Endometrial microvascular endothelial cells (primary cell): ENCODE data around the gene RPS6KA1. TPM values are rescaled to one million over a fixed set of nuclear protein-coding genes. Genes with fewer than 3 reads are reported as not detected.
"Not testable (repeated sequence)": the region's sequence is repeated elsewhere in the genome, so short reads cannot be mapped to it uniquely, and the experiment has no call there.

ENCODE experiments used
- in situ Hi-C: cut with HindIII; loops from 2 replicates; pipeline ENCODE4 v1.10.0; 2017; ENCODE audit warnings: low sequenced_read_pairs, low pct_unique_long_range_greater_than_20kb; ENCODE audit errors: inconsistent ontology term
- total RNA-seq: library from RNA; depleted of rRNA; stranded (reverse); fragments of >200 nt; gene quantifications from one replicate; pipeline ENCODE4 v1.2.3, GENCODE V29; 2015; ENCODE audit errors: inconsistent ontology term

Gene RPS6KA1
- total RNA-seq, 1 donor from 2014 or later: 31.8 TPM

DNA sequence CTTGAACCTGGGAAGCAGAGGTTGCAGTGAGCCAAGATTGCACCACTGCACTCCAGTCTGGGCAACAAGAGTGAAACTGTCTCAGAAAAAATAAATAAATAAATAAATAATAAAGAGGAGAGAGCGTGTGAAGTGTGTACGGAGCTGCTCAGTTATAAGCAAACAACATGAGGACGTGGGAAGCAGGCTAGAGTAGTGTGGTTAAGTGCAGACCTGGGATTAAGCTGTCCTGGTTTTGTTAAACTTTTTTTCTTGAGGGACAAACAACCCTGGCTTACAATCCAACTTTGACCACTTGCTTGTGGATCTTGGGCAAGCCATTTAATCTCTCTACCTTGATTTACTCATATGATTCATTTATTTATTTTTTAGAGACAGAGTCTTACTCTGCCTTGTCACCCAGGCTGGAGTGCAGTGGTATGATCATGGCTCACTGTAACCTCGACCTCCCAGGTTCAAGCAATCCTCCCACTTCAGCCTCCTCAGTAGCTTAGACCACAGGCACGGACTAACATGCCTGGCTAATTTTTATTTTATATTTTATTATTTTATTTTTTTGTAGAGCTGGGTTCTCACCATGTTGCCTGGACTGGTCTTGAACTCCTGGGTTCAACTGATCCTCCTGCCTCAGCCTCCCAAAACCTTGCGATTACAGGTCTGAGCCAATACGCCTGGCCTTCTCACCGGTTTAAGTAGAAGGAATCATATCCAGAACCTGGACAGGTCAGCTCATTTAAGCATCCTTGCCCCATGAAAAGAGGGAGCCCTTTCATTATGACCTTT is 52.7 kb downstream of the RPS6KA1 start:
- in situ Hi-C loops: no loop called here

DNA sequence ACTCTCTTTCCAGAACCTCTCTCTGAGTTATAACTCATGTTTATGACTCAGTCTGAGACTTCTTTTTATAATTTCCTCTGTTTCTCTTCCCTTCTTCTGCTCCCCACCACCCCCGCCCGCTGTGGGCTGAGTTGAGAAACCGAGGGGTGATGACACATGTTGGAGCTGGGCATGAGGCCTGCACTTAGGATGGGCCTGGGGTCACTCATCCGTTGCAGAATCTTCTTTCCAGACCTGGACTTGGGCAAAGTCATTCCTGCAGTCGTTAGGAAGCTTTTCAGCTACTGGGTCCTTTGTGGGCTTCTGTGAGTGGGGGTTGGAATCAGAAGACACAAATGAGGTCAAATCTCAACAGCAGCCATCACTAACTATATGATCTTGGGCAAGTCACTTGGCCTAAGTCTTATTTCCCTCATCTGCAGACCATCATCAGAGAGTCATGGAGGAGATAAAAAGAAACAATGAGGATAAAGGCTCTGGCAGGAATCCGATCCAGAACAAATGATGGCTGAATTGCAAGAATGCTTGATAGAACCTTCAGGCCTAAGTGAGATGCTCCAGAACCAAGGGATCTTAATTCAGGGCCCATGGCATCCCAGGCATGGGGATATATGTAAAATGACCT is 53.4 kb downstream of the RPS6KA1 start:
- in situ Hi-C loops: no loop called here

DNA sequence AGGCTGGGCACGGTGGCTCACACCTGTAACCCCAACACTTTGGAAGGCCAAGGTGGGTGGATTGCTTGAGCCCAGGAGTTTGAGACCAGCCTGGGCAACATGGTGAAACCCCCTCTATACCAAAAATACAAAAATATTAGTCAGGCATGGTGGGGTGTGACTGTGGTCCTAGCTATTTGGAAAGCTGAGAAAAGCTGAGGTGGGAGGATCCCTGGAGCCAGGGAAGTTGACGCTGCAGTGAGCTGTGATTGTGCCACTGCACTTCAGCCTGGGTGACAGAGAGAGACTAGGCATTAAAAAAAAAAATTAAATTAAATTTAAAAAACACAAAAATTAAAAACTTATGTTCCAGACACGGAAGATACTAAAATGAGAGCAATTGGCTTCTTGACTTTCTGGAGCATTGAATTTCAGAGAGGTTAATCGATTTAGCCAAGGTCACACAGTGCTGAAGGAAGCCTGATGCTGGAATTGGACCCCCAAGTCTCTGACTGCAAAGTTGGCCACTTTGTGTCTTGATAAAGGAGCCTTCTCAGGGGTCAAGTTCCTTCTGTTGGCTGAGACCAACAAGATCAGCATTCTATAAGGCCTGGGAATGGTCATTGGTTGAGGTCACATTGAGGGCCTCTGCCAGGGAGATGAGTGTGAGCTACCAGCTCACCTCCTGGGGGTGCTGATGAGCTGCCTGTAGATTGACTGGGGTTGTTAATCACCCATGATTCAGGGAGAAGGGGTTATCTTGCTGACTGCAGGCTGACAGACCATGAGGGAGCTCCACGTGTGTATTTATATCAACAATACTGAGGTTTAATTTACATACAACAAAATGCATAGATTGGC is 54.3 kb downstream of the RPS6KA1 start:
- in situ Hi-C loops: no loop called here

DNA sequence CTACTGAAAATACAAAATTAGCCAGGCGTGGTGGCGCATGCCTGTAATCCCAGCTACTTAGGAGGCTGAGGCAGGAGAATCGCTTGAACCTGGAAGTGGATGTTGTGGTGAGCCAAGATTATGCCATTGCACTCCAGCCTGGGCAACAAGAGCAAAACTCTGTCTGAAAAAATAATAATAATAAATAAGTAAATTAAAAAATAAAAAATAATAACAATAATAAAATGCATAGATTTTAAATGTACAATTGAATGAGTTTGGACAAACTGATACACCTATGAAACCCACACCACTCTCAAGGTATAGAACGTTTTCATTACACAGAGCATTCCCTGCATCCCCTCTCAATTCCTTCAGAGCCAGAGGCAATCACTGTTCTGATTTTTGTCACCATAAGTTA is 55.0 kb downstream of the RPS6KA1 start:
- in situ Hi-C loops: not testable (repeated sequence)

DNA sequence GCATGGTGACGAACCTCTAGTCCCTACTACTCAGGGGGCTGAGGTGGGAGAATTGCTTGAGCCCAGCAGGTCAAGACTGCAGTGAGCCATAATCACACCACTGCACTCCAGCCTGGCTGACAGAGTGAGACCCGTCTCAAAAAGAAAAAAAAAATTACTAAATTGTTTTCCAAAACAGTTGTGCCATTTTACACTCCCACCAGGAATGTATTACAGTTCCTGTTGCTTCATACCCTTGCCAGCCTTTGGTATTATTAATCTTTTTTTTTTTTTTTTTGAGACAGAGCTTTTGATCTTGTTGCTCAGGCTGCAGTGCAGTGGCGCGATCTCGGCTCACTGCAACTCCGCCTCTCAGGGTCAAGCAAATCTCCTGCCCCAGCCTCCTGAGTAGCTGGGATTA is 55.9 kb downstream of the RPS6KA1 start:
- in situ Hi-C loops: no loop called here

DNA sequence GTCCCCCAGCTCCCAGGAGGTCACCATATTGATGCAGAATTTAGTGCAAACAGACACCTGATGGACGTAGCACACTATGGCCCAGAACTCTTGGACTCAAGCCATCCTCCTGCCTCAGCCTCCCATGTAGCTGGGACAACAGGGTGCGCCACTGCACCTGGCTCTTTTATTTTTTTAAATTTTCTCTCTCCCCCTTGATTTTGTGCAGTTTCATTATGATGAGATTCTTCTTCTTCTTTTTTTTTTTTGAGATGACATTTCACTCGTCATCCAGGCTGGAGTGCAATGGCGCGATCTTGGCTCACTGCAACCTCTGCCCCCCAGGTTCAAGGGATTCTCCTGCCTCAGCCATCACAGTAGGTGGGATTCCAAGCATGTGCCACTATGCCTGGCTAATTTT is 63.8 kb downstream of the RPS6KA1 start:
- in situ Hi-C loops: no loop called here

DNA sequence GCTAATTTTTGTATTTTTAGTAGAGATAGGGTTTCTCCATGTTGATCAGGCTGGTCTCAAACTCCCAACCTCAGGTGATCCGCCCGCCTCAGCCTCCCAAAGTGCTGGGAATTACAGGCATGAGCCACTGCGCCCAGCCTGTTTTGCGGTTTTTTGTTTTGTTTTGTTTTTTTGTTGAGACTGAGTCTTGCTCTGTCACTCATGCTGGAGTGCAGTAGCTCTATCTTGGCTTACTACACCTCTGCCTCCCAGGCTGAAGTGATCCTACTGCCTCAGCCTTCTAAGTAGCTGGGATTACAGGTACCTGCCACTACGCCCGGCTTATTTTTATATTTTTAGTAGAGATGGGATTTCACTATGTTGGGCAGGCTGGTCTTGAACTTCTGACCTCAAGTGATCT is 65.0 kb downstream of the RPS6KA1 start:
- in situ Hi-C loops: not testable (repeated sequence)

DNA sequence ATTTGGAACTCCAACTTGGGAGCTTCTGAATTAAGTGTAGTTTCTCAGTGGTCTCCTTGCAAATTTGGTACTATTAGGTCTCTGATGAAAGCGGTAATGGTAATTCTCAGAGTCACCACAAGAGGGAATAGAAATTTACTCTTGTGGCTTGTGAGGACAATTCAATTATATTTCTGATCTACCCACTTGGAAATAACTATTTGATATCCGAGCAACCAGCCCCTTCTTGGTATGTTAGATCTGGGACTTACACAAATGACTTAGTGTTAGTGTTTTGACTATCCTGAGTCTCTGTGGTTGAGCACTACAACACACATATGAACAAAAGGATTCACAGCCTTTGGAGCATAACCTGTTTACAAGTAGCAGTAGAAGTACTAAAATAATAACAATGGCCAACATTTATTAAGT is 68.1 kb downstream of the RPS6KA1 start:
- in situ Hi-C loops: no loop called here

DNA sequence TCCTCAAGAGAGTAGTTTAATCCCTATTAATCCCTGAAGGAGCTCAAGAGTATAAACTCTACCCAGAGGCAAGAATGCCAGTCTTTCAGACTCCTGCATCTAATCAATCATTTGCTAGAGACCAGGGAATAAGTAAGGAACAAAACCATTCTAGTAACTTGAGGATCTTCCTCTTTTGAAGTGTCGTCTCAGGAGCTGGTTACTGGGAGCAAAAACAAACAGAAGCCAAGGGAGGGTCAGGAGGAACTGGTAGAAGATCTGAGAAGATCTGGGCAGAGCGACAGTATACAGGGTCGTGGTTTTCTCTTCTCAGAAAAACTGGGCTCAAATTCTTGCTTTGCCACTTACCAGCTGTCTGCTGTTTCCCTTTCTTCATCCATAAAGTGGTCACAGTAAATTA is 69.3 kb downstream of the RPS6KA1 start:
- in situ Hi-C loops: no loop called here

DNA sequence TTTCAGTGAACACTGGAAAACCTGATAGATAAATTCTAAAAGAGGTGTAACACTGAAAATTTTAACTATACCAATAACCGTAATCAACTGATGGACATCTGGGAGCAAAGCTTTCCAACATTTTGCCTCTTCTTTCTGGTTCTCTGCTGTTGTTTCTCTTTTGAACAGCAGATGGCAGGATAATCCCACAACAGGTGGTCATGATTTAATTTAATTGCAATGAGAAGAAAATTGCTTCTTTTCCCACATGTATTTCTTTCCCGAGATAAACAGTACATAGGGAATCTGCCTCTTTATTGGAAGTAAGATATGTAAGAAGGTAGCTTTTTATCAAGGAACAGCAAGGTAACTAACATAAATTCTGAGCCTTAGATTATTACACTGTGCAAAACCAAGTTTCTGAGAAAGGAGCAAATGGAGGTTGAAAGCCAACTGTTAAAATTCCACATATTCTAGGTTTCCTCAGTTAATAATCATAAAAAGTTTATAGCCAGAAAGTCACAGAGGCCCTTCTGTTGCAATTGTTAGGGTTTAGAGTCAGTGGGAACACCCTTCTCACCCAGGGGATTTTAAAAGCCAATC is 72.9 kb downstream of the RPS6KA1 start:
- in situ Hi-C loops: loop anchor here (5.0 kb wide), 1 partner anchor 185 kb away; the partner anchor contains the start of gene PIGV

DNA sequence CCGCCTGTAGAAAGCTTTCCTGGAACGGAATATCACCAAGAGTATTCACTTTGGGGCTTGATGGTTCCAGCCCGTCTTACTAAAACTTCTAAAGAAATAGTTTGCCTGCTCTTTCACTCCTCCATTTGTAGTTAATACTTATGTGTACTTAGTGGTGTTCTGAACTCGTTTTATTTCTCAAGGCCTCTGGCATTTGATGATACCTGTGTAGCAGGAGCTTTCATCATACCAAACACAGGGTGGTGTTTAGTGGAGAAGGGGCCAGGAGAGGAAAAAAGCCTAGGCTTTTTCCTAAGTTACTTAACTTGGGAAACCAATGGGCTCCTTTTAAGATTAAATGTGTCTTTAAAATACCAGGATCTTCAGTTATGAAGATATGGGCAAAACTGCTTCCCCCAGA is 74.3 kb downstream of the RPS6KA1 start:
- in situ Hi-C loops: loop anchor here (5.0 kb wide), 1 partner anchor 183 kb away; the partner anchor contains the start of gene PIGV

DNA sequence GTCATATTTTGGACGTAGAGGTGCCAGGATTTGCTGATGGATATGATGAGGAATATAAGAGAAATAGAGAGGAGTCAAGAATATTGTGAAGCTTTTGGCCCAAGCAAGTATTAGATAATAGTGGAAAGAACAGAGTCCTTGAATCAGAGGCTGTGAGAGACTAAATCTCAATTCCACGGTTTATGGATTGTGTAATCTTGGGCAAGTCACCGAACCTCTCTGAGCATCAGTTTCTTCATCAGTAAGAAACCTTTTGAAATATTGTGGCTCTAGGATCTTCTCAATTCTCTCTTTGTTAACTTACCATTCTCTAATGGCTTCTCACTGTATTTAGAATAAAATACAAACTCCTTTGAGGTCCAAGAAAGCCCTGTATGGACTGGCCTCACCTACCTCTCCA is 77.6 kb downstream of the RPS6KA1 start:
- in situ Hi-C loops: no loop called here

DNA sequence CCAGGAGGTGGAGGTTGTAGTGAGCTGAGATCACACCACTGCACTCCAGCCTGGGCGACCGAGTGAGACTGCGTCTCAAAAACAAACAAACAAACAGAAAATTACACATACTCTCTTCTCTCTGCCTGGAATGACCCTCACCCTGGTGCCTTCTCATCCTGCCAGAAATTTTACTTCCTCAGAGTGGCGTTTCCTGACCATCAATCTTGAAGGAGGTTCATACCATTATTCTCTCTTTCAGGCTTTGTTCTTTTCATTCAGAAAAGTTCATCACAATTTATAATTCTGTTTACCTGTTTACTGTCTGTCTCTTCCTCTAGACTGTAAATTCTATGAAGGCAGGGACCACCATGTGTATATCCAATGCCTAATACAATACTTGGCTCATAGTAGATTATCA is 79.3 kb downstream of the RPS6KA1 start:
- in situ Hi-C loops: no loop called here

DNA sequence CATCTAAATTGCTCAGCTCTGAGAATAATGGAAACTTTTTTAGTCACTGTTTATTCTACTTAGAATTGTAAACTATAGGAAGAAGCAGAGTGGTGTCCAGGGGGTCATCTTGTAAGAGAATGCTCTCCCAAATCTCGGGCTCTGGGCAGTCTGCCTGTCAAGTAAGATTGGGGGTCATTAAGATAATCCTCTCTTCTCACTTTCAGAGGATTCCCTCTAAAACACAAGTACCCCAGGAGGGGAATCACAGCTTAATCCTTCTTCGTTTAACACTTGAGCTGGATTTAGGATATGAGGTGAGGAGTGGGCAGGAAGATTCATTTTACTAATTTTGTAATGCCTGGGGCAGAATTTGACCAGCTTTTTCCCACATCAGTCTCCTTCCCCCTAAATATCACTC is 81.2 kb downstream of the RPS6KA1 start:
- in situ Hi-C loops: no loop called here

DNA sequence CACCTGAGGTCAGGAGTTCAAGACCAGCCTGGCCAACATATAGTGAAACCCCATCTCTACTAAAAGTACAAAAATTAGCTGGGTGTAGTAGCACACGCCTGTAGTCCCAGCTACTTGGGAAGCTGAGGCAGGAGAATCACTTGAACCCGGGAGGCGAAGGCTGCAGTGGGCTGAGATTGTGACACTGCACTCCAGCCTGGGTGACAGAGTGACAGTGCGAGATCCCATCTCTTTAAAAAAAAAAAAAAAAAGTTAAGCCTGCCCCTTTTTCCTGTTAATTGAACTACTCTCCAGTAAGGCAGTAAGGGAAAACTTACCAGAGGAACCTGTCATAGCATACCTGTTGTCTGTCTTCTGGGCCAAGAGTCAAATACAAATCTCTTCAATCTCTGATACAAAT is 83.1 kb downstream of the RPS6KA1 start:
- in situ Hi-C loops: not testable (repeated sequence)

DNA sequence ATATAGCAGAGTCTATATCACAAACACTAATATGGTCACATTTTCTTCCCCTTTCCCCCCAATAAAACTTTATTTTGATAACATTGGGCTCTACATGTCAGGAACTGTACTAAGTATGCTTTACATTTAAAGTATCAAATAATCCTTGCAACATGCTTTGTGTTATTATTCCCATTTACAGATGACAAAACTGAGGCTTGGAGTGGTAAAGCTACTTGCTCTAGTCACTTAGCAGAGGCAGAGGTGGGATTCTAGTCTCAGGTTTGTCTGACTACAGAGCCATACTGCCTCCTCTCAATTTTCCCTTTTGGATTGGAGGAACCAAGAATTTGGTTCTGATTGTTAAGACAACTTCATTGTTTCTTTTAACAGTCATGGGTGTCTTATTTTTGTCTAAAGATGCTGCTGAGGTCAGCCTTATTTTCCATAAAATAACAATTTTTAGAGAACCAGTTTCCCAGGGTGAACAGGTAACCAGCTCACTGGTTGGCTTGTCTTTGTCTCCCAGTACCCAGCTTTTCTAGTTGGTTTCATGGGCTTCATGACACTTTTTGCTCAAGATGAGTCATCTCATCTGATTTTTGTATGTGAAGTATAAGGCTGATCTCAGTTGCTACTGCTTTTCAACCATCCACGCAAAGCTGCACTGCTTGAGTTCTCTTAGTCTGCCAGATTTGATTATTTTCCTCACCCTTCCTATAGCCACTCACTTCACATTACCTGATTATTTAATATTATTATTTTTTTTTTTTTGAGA is 85.3 kb downstream of the RPS6KA1 start:
- in situ Hi-C loops: no loop called here

DNA sequence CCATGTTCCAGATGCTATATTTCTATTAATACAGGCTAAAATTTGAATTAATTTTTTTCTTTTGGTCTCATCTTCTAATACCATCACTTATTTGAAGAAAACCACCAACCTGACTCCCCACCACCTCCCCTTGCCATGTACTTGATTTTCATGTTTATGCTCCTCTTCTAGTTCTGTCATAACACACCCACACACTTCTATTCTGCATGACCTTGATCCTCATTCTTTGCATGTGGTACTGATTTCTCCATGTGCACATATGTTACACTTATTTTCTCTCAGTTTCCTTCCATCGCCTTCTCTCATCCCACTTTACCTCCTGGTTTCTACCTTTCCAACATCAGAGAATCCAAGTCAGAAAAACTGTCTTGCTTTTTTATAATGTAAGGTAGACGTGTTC is 87.3 kb downstream of the RPS6KA1 start:
- in situ Hi-C loops: no loop called here

DNA sequence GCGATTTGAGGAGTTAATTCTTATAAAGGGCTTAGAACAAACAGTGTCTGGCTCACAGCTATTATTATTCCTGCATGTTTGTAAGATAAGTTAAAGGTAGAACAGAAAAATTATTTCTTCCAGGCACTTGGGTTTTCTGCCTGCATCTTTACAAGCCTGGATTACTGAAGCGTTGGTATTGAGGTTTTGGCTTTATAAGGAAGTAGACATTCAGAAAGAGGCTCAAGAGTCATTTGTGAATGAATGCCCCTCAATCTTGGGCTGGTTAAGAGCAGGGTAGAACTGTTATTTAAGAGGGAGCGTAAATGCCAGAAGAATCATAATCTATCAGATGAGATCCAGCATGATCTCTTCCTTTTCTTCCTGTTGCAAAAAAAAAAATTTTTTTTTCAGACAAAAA is 89.0 kb downstream of the RPS6KA1 start:
- in situ Hi-C loops: no loop called here
